Lung (tissue), 12 donors: ENCODE data around the gene IFNAR1. TPM values are rescaled to one million over a fixed set of nuclear protein-coding genes. Genes with fewer than 3 reads are reported as not detected.

Source experiments
- ATAC-seq: fragments of 200-7000 bp; cut with Tn5 transposase; one replicate; pipeline ENCODE4 v1.9.1; 2020; ENCODE audit warnings: moderate number of reproducible peaks; ENCODE audit not compliant: insufficient read depth, low FRiP score
- DNase-seq, 3 donors: peaks; one replicate each; pipeline ENCODE4 v3.0.0-alpha.2; 2013 to 2017
- H3K27ac ChIP-seq, 2 donors: one replicate each; pipeline ENCODE4 v1.5.1; 2013; ENCODE audit warnings: mild to moderate bottlenecking in 2 of 2, moderate library complexity in 2 of 2, control low read depth in 1 of 2, inconsistent platforms in 1 of 2, low read depth in 1 of 2, low read length in 1 of 2
- H3K27me3 ChIP-seq, 3 donors: one replicate each; pipeline ENCODE4 v1.5.1; 2013; ENCODE audit warnings: low read length in 2 of 3; ENCODE audit not compliant: control insufficient read depth in 3 of 3, insufficient read depth in 3 of 3
- H3K36me3 ChIP-seq, 4 donors: one replicate each; pipeline ENCODE4 v1.5.1; 2013; ENCODE audit warnings: low read length in 4 of 4, mild to moderate bottlenecking in 1 of 4, moderate library complexity in 1 of 4; ENCODE audit not compliant: control insufficient read depth in 4 of 4, insufficient read depth in 4 of 4
- H3K4me1 ChIP-seq, 5 donors: one replicate each; pipeline ENCODE4 v1.5.1; 2013; ENCODE audit warnings: low read length in 5 of 5, mild to moderate bottlenecking in 2 of 5, moderate library complexity in 1 of 5; ENCODE audit not compliant: control insufficient read depth in 5 of 5, insufficient read depth in 5 of 5
- H3K4me3 ChIP-seq: one replicate; pipeline ENCODE4 v1.5.1; 2013; ENCODE audit warnings: mild to moderate bottlenecking, control low read depth, moderate library complexity
- H3K9ac ChIP-seq, 2 donors: one replicate each; pipeline ENCODE4 v1.5.1; 2013; ENCODE audit warnings: low read length in 2 of 2, control low read depth in 1 of 2; ENCODE audit not compliant: insufficient read depth in 1 of 2
- H3K9me3 ChIP-seq, 4 donors: one replicate each; pipeline ENCODE4 v1.5.1; 2013; ENCODE audit warnings: low read length in 3 of 4, mild to moderate bottlenecking in 1 of 4, moderate library complexity in 1 of 4; ENCODE audit not compliant: control insufficient read depth in 4 of 4, insufficient read depth in 3 of 4
- WGBS, 2 donors: extraction: QIAGEN DNeasy Blood & Tissue Kit; methylation state at CpG; one replicate each; pipeline ENCODE4 v1.1.7; 2013; 5-methylcytosine and 5-hydroxymethylcytosine counted together
- polyA plus RNA-seq, 2 donors: library from polyadenylated mRNA; stranded (reverse); fragments of 200-250 nt; gene quantifications; one replicate each; pipeline ENCODE4 v1.2.1, GENCODE V29; 2013
- total RNA-seq, 2 donors: library from RNA; depleted of rRNA in 1 of 2; stranded (reverse); fragments of >200 nt in 1 of 2; gene quantifications; one replicate each; pipeline ENCODE4 v1.2.1, GENCODE V29; 2014 to 2021
- TF ChIP-seq, protein P1 (sequence below): IDR thresholded peaks from 2 replicates; pipeline ENCODE4 v1.5.1; 2012; ENCODE audit warnings: mild to moderate bottlenecking; ENCODE audit errors: control extremely low read depth, extremely low read depth
- donor health status: control.
- donor health status: control.
- donor health status: Bipolar disorder and iron deficiency.
- donor health status: healthy.
- donor health status: DM: yes; HTN: yes; CAD: no.

Gene IFNAR1
- total and polyA plus RNA-seq, 4 donors = 14.3 to 58.7 (median 51.4) TPM

DNA sequence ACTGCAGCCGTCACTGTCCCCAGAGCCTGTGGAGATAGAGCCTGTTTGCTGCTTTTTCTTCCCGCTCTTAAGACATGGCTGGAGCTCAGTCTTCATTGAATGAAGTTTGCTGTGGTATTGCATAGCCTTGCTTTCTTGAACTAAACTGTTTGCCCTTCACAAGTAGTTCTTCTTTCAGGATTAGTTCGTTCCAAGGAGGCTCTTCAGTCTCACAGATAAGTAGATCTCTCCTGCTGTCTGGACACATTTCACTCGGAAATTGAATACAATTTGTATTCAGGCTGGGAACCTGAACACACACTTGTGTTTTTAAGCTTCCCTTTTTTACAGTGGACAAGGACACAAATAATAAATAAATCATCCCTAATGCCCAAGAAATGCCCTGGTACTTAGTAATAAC, 34.7 kb downstream of the IFNAR1 start:
- H3K4me3 ChIP-seq = no peak overlapping the region
- ATAC-seq (no peak), DNase-seq (no peak)
- peaks cover 0 to 6% (median 0%) of the 10 kb centered on the region in 5 donors for H3K4me1 ChIP-seq
- TF ChIP-seq, protein P1, sequence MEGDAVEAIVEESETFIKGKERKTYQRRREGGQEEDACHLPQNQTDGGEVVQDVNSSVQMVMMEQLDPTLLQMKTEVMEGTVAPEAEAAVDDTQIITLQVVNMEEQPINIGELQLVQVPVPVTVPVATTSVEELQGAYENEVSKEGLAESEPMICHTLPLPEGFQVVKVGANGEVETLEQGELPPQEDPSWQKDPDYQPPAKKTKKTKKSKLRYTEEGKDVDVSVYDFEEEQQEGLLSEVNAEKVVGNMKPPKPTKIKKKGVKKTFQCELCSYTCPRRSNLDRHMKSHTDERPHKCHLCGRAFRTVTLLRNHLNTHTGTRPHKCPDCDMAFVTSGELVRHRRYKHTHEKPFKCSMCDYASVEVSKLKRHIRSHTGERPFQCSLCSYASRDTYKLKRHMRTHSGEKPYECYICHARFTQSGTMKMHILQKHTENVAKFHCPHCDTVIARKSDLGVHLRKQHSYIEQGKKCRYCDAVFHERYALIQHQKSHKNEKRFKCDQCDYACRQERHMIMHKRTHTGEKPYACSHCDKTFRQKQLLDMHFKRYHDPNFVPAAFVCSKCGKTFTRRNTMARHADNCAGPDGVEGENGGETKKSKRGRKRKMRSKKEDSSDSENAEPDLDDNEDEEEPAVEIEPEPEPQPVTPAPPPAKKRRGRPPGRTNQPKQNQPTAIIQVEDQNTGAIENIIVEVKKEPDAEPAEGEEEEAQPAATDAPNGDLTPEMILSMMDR = no peak
- WGBS, 2 donors = 81 to 85% methylated on average over 4 of the region's 4 CpGs
- no peaks in the 10 kb centered on the region for H3K27me3 ChIP-seq
- no peak overlapping the region for H3K27ac ChIP-seq
- H3K36me3 ChIP-seq = peaks cover 6 to 17% (median 13%) of the 10 kb centered on the region in 4 donors
- no peak overlapping the region for H3K9ac ChIP-seq
- H3K9me3 ChIP-seq = no peaks in the 10 kb centered on the region

DNA sequence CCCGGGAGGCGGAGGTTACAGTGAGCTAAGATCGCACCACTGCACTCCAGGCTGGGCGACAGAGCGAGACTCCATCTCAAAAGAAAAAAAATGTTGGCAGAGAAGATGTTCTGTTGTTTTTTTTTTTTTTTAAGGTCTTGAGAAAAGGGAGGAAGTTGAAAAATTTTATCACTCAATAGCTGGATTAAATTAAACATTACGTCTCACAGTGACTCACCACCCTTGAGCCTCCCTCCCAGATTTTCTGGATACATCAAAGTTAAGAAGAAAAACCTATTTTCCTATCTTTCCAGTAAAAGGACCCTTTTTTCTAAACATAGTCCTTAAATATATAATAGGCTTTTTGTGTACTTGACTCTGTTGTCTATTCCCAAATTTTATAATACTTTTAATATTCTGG, 35.5 kb downstream of the IFNAR1 start:
- Histone ChIP-seq H3K27me3 (no peaks in the 10 kb centered on the region), H3K27ac (no peak overlapping the region), H3K9ac (no peak overlapping the region), H3K4me1 (peaks cover 0 to 6% (median 0%) of the 10 kb centered on the region in 5 donors), H3K9me3 (no peaks in the 10 kb centered on the region), H3K4me3 (no peak overlapping the region), H3K36me3 (peaks cover 3 to 17% (median 11%) of the 10 kb centered on the region in 4 donors)
- DNase-seq = no peak
- peak; percentile 31 for ATAC-seq
- WGBS, 2 donors = 68 to 77% methylated on average over 6 of the region's 6 CpGs
- TF ChIP-seq, protein P1 = no peak

DNA sequence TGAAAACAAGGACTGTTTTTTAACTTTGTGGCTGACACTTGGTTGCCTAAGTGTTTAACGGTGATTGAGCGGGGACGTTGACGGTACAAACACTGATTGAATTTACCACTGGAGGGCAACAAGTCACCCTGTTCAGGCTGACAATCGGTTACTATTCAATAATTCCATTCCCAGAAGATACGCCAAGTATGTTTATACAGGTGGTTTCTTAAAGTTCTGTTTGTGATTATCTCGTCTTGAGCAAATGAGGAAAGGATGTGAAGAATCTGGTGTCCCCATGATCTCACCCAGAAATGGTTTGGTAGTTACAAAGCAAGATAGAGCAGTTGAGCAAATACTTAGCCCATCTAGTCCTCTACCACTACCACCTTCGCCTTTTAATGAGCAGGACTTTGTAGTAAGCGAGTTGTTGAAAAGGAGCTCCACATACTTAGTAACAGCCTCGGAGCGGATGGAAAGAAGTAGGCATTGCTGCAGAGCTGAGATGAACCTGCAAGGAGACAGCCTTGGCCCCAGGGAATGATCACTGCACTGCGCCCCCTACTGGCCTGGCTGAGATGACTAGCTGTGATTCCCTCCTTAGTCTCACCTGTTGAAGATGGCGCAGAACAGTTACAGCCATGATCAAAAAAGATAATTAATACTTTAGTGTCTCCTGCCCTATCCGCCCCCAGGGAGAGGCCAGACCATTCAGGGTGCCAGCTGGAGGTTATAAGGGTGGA, 36.3 kb downstream of the IFNAR1 start:
- DNase-seq = peak; percentile 69

More for the DNA sequence above, 36.3 kb downstream of the IFNAR1 start:
- Histone ChIP-seq H3K27ac (peak overlapping the region; percentile 7 to 50), H3K27me3 (no peaks in the 10 kb centered on the region), H3K9me3 (peaks cover 0 to 2% (median 0%) of the 10 kb centered on the region in 4 donors), H3K9ac (no peak overlapping the region), H3K36me3 (peaks cover 2 to 13% (median 9%) of the 10 kb centered on the region in 4 donors), H3K4me3 (no peak overlapping the region), H3K4me1 (peaks cover 0 to 6% (median 0%) of the 10 kb centered on the region in 5 donors)
- peak; percentile 81 for ATAC-seq
- WGBS, 2 donors = 16 to 17% methylated on average over 14 of the region's 14 CpGs
- TF ChIP-seq, protein P1 = peak; percentile 79
